GM18507 (cell line): ENCODE measurements around the gene SLC8A2.
A peak's percentile ranks its signal among the peaks of the same experiment; 100 is the strongest.

ENCODE experiments used
- DNase-seq: peaks from one replicate; pipeline ENCODE4 v3.0.0; 2011; ENCODE audit warnings: low read depth; ENCODE audit not compliant: insufficient read length; ENCODE audit errors: extremely low spot score
- FAIRE-seq: peaks from 2 replicates; lab custom pipeline; 2011; peaks lifted over from hg19 to GRCh38; lab: Jason Lieb, UNC

SLC8A2 gene

GRCh38 chr19:47438793-47439220 is 32.9 kb downstream of the SLC8A2 start:
- FAIRE-seq = no peak

GRCh38 chr19:47437500-47437899 is 34.2 kb downstream of the SLC8A2 start:
- FAIRE-seq (no peak), DNase-seq (no peak)

More at GRCh38 chr19:47438793-47439220, 32.9 kb downstream of the SLC8A2 start:
- no peak for DNase-seq

GRCh38 chr19:47436712-47437401 is 34.8 kb downstream of the SLC8A2 start:
- FAIRE-seq (peak; percentile 94), DNase-seq (peak; percentile 71)

- DNase-seq = no peak
- FAIRE-seq = no peak
These were observed 35.7 kb downstream of the SLC8A2 start for GRCh38 chr19:47435883-47436417.

- DNase-seq (no peak), FAIRE-seq (peak; percentile 79)
These were observed 36.5 kb downstream of the SLC8A2 start for GRCh38 chr19:47435196-47435595.

- no peak for FAIRE-seq
- no peak for DNase-seq
These were observed 37.6 kb downstream of the SLC8A2 start for GRCh38 chr19:47434088-47434487.

DNA sequence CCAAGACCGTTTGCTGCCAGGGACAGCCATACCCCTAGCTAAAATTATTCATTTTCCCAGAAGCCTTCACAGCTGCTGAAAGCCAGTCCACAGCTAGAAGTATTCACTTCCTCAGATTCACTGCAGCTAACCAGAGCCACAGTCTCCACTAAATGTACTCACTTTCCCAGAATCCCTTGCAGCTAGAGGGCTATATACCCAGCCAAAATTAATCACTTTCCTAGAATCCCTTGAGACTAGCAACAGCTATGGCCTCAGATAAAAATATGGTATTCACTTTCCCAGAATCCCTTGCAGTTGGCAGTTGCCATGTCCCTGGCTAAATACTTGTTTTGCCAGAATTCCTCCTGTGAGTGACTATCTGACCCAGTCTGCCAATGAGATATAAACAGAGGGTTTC is 38.6 kb downstream of the SLC8A2 start:
- no peak for DNase-seq
- no peak for FAIRE-seq

DNA sequence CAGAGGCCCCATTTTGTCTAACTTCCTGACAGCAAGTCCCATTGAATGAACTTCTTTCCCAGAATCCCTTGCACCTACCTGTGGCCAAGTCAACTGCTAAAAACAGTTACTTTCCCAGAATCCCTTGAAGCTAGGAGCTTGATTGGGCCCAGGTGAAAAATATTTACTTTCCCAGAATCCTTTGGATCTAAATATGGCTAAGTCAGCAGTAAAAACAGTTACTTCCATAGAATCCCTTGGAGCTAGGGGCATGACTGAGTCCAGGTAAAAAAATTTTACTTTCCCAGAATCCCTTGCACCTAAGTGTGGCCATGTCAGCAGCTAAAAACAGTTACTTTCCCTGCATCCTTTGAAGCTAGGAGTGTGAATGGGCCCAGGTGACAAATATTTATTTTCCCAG is 39.2 kb downstream of the SLC8A2 start:
- FAIRE-seq = no peak
- no peak for DNase-seq

GRCh38 chr19:47432091-47432490 is 39.6 kb downstream of the SLC8A2 start:
- DNase-seq (no peak), FAIRE-seq (no peak)

- DNase-seq = no peak
- FAIRE-seq = no peak
These were observed 41.5 kb downstream of the SLC8A2 start for GRCh38 chr19:47430041-47430802.

GRCh38 chr19:47429140-47429793 is 42.4 kb downstream of the SLC8A2 start:
- DNase-seq = no peak

GRCh38 chr19:47428177-47428894 is 43.4 kb downstream of the SLC8A2 start:
- peak; percentile 65 for DNase-seq
- peak; percentile 89 for FAIRE-seq

More at GRCh38 chr19:47429140-47429793, 42.4 kb downstream of the SLC8A2 start:
- no peak for FAIRE-seq

DNA sequence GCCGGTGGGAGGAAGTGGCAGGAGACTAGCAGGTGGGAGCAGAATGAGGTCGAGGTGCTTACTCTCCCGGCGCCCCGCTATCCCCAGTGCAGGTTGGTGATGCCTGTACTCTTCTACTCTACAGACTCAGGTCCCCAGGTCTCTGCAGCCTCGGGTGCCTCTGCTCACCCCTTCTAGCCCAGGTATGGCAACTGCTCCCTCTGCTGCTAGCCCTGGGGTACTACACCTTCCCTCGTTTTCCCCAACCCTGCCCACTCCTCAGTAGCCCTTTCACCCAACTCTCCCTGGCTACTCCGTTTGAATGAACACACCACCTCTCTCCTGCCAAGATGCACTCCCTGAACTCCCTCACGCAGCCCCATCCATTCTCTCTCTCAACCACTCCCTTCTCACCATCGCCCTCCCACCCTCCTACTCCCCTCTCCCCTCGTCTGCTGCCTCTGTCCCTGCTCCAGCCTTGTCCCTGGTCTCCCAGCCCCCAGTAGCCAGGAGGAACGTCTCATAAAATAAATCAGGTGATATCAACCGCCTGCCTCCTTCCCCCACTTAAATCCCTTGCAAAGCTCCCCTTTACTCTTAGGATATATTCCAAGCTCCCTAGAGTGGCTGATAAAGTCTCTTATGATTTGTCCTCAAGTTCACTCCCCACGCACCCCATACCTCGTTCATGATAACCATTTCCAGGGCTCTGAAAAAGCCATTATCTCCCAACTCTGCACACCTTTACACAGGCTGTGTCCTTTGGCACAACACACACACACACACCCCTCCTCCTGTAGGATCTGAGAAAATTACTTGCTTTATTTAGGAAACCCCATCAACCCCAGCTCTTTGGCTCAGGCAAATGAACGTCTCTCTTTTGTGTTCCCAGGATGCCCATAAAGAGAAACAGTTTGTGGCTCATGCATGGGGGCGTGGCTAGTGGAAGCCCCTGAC is 44.2 kb downstream of the SLC8A2 start:
- FAIRE-seq (peak; percentile 79), DNase-seq (peak; percentile 60)

GRCh38 chr19:47423203-47423882 is 48.4 kb downstream of the SLC8A2 start:
- no peak for FAIRE-seq
- DNase-seq = no peak

DNA sequence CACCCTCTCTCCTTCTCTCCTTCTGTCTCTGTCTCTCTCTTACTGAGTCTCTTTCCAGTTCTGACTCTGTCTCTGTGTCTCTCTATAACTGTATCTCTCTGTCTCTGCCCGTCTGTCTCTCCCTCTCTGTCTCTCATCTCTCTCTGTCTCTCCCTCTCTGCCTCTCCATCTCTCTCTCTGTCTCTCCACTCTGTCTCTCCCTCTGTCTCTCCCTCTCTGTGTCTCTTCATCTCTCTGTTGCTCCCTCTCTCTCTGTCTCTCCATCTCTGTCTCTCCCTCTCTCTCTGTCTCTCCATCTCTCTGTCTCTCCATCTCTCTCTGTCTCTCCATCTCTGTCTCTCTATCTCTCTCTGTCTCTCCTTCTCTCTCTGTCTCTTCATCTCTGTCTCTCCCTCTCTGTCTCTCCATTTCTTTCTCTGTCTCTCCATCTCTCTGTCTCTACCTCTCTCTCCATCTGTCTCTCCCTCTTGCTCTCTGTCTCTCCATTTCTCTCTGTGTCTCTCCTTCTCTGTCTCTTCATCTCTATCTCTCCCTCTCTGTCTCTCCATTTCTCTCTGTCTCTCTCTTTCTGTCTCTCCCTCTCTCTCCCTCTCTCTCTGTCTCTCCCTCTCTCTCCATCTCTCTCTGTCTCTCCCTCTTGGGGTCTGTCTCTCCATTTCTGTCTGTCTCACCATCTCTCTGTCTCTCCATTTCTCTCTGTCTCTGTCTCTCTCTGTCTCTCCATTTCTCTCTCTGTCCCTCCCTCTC is 49.1 kb downstream of the SLC8A2 start:
- FAIRE-seq = no peak
- no peak for DNase-seq

DNA sequence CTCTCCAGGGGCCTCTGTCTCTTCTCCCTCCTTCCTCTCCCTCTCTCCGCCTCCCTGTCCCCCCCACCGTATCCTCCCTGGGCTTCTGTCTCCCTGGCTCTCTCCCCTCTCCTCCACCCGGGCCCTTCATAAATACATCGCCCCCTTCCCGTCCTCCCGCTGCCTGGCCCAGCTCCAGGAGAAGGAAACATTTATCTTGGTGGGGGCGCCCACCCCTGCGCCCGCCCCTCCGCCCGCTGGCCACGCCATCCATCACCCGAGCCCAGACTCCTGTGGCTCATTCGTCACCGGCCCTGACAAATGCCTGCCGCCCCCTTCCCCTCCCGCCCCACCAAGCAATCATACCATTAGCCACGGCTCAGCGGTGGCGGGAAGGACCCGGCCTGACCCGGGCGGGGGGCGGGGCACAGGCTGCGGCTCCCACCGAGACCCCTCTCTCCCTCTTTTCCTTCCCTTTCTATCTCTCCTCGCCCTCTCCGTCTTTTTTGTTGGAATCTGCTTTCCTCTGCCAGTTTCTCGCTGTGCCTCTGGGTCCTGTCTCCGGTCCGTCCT is 49.8 kb downstream of the SLC8A2 start:
- FAIRE-seq (no peak), DNase-seq (no peak)

DNA sequence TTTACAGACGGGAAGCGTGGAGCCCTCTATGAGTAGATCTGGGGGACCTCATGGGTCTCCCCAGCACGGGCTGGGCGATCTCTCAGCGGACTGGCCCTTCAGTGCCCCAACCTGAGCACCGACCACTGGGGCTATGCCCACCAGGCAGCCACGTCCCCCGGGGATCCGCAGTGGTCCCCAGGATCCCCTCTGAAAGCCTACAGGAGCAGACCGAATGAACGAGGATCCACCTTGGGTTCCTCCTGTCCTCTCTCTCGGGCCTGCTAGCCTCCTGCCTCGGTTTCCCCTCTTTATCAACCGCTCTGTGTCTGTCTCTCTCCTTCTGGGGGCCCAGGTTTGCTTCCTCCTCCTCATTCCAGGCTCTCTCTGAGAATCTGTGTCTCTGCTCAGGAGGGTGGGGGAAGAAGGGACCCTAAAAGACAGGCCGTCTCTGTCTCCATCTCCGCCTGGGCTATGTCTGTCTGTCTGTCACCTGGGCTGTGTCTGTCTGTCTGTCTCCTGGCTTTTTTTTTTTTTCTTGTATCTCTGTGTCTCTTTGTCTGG is 50.4 kb downstream of the SLC8A2 start:
- FAIRE-seq (no peak), DNase-seq (no peak)
